IMR-90 (cell line): ENCODE measurements around the gene DCAF5. TPM values are rescaled to one million over a fixed set of nuclear protein-coding genes. Genes with fewer than 3 reads are reported as not detected.

Experiments
- ATAC-seq: fragments of 200-7000 bp; cut with Tn5 transposase; 2 replicates; pipeline ENCODE4 v1.9.1; 2020; ENCODE audit warnings: low read depth, mild to moderate bottlenecking, moderate library complexity
- BruUV-seq: library from RNA; stranded (reverse); fragments of 400-500 nt; replicated peaks from 2 replicates; lab custom pipeline; 2021; lab: Mats Ljungman, UMichigan
- CTCF ChIA-PET: fragments of 300-600 bp; formaldehyde crosslinking; extraction: SDS; loops from one replicate; lab custom pipeline; 2021; ENCODE audit warnings: antibody characterized with exemption; lab: Yijun Ruan, JAX
- POLR2A ChIA-PET: fragments of 300-600 bp; sonication (Branson Sonifier 250); formaldehyde crosslinking; loops from one replicate; lab custom pipeline; 2022; ENCODE audit warnings: antibody characterized with exemption; ENCODE audit not compliant: unreplicated experiment; lab: Charles Lee
- DNase-seq: peaks from one replicate; pipeline ENCODE4 v3.0.0; 2013
- H2AFZ ChIP-seq: replicated peaks from 2 replicates; pipeline ENCODE3; 2013; ENCODE audit warnings: low read length, mild to moderate bottlenecking; ENCODE audit not compliant: poor library complexity
- H2AK5ac ChIP-seq: 2 replicates; pipeline ENCODE4 v1.6.1; 2013; ENCODE audit warnings: low read depth, low read length, inconsistent platforms
- H2AK9ac ChIP-seq: replicated peaks from 2 replicates; pipeline ENCODE3; 2013; ENCODE audit warnings: mild to moderate bottlenecking, low read depth, low read length, moderate library complexity; ENCODE audit not compliant: poor library complexity
- H2BK120ac ChIP-seq: 2 replicates; pipeline ENCODE4 v1.6.1; 2013; ENCODE audit warnings: low read depth, low read length, inconsistent platforms
- H2BK15ac ChIP-seq: 3 replicates; pipeline ENCODE4 v1.6.1; 2013; ENCODE audit warnings: low read depth, low read length, inconsistent platforms
- H2BK20ac ChIP-seq: 2 replicates; pipeline ENCODE4 v1.6.1; 2013; ENCODE audit warnings: low read depth, mild to moderate bottlenecking, inconsistent platforms, low read length, moderate library complexity
- H2BK5ac ChIP-seq: 2 replicates; pipeline ENCODE4 v1.6.1; 2013; ENCODE audit warnings: mild to moderate bottlenecking, low read depth, low read length, inconsistent platforms; ENCODE audit not compliant: poor library complexity, severe bottlenecking
- H3K14ac ChIP-seq: replicated peaks from 2 replicates; pipeline ENCODE4 v1.6.1; 2013; ENCODE audit warnings: low read depth, low read length, inconsistent platforms
- H3K18ac ChIP-seq: 2 replicates; pipeline ENCODE4 v1.6.1; 2013; ENCODE audit warnings: low read depth, low read length, control low read depth
- H3K23ac ChIP-seq: 2 replicates; pipeline ENCODE4 v1.6.1; 2013; ENCODE audit warnings: low read depth, low read length, inconsistent platforms
- H3K27ac ChIP-seq: 2 replicates; pipeline ENCODE4 v1.5.1; 2013; ENCODE audit warnings: mild to moderate bottlenecking, control low read depth, low read length; ENCODE audit not compliant: insufficient read depth
- H3K27me3 ChIP-seq: 2 replicates; pipeline ENCODE4 v1.6.1; 2013; ENCODE audit warnings: low read length; ENCODE audit not compliant: control insufficient read depth, insufficient read depth
- H3K36me3 ChIP-seq: 2 replicates; pipeline ENCODE4 v1.6.1; 2013; ENCODE audit warnings: low read length, mixed read lengths; ENCODE audit not compliant: control insufficient read depth, insufficient read depth
- H3K4ac ChIP-seq: 2 replicates; pipeline ENCODE4 v1.6.1; 2013; ENCODE audit warnings: low read depth, low read length, inconsistent platforms
- H3K4me1 ChIP-seq: 2 replicates; pipeline ENCODE4 v1.6.1; 2013; ENCODE audit warnings: low read length, mixed read lengths; ENCODE audit not compliant: control insufficient read depth, insufficient read depth
- H3K4me2 ChIP-seq: 2 replicates; pipeline ENCODE4 v1.6.1; 2013; ENCODE audit warnings: low read depth, mild to moderate bottlenecking, control low read depth, low read length, moderate library complexity
- H3K4me3 ChIP-seq: 2 replicates; pipeline ENCODE4 v1.5.1; 2013; ENCODE audit warnings: low read depth, mild to moderate bottlenecking, control low read depth, low read length, moderate library complexity; ENCODE audit not compliant: insufficient read depth
- H3K56ac ChIP-seq: 2 replicates; pipeline ENCODE4 v1.6.1; 2013; ENCODE audit warnings: low read length, inconsistent platforms; ENCODE audit not compliant: insufficient read depth; ENCODE audit errors: extremely low read depth
- H3K79me1 ChIP-seq, 2 experiments: 2 replicates each; pipeline ENCODE4 v1.6.1; 2013; ENCODE audit warnings: low read length in 2 of 2, inconsistent platforms in 1 of 2, low read depth in 1 of 2
- H3K9ac ChIP-seq: 2 replicates; pipeline ENCODE4 v1.6.1; 2013; ENCODE audit warnings: low read depth, low read length, control low read depth
- H3K9me1 ChIP-seq: 2 replicates; pipeline ENCODE4 v1.6.1; 2013; ENCODE audit warnings: low read length, inconsistent platforms; ENCODE audit not compliant: insufficient read depth
- H3K9me3 ChIP-seq: 2 replicates; pipeline ENCODE4 v1.6.1; 2013; ENCODE audit warnings: low read length; ENCODE audit not compliant: control insufficient read depth, insufficient read depth
- H4K20me1 ChIP-seq: 2 replicates; pipeline ENCODE4 v1.6.1; 2013; ENCODE audit warnings: low read length, inconsistent platforms; ENCODE audit not compliant: insufficient read depth
- H4K5ac ChIP-seq: 2 replicates; pipeline ENCODE4 v1.6.1; 2013; ENCODE audit warnings: mild to moderate bottlenecking, low read depth, low read length, control low read depth
- H4K8ac ChIP-seq, 2 experiments: 2 replicates each; pipeline ENCODE4 v1.6.1; 2013; ENCODE audit warnings: low read depth in 2 of 2, low read length in 2 of 2, control low read depth in 1 of 2, inconsistent platforms in 1 of 2
- H4K91ac ChIP-seq: 2 replicates; pipeline ENCODE4 v1.6.1; 2013; ENCODE audit warnings: low read depth, low read length, inconsistent platforms; ENCODE audit not compliant: insufficient read depth
- BHLHE40 ChIP-seq: fragments of 150-350 bp; IDR thresholded peaks from 2 replicates; pipeline ENCODE4 v1.6.1; 2016; ENCODE audit warnings: mild to moderate bottlenecking, low read depth, low read length
- CEBPB ChIP-seq: IDR thresholded peaks from 2 replicates; pipeline ENCODE4 v1.6.1; 2012; ENCODE audit warnings: low read depth, low read length, improper control_type of control experiment
- CHD1 ChIP-seq: IDR thresholded peaks from 2 replicates; pipeline ENCODE4 v1.6.1; 2012; ENCODE audit warnings: low read depth, low read length, improper control_type of control experiment
- CTCF ChIP-seq: conservative IDR thresholded peaks from 2 replicates; pipeline ENCODE4 v1.5.1; 2012; ENCODE audit warnings: mild to moderate bottlenecking, low read depth, low read length, improper control_type of control experiment
- FOS ChIP-seq: fragments of 150-350 bp; IDR thresholded peaks from 2 replicates; pipeline ENCODE4 v1.6.1; 2016; ENCODE audit warnings: low read depth, low read length
- MAFK ChIP-seq: IDR thresholded peaks from 2 replicates; pipeline ENCODE4 v1.6.1; 2012; ENCODE audit warnings: low read depth, low read length, improper control_type of control experiment
- MAZ ChIP-seq: IDR thresholded peaks from 2 replicates; pipeline ENCODE4 v1.6.1; 2012; ENCODE audit warnings: low read depth, mild to moderate bottlenecking, low read length, improper control_type of control experiment, moderate library complexity, borderline replicate concordance
- MXI1 ChIP-seq: IDR thresholded peaks from 2 replicates; pipeline ENCODE4 v1.6.1; 2012; ENCODE audit warnings: low read depth, mild to moderate bottlenecking, low read length, moderate library complexity, borderline replicate concordance
- NFE2L2 ChIP-seq: fragments of 150-350 bp; IDR thresholded peaks from 2 replicates; pipeline ENCODE4 v1.6.1; 2016; ENCODE audit warnings: low read depth, mild to moderate bottlenecking, low read length
- POLR2A ChIP-seq: IDR thresholded peaks from 2 replicates; pipeline ENCODE4 v1.6.1; 2012; ENCODE audit warnings: mild to moderate bottlenecking, low read depth, low read length
- RAD21 ChIP-seq: IDR thresholded peaks from 2 replicates; pipeline ENCODE4 v1.6.1; 2012; ENCODE audit warnings: low read length, improper control_type of control experiment
- RCOR1 ChIP-seq: IDR thresholded peaks from 2 replicates; pipeline ENCODE4 v1.6.1; 2012; ENCODE audit warnings: mild to moderate bottlenecking, low read length, improper control_type of control experiment; ENCODE audit not compliant: insufficient replicate concordance
- RFX5 ChIP-seq: IDR thresholded peaks from 2 replicates; pipeline ENCODE4 v1.8.0; 2012; ENCODE audit warnings: low read depth, mild to moderate bottlenecking, low read length, moderate library complexity
- SMC3 ChIP-seq: fragments of 150-350 bp; IDR thresholded peaks from 2 replicates; pipeline ENCODE4 v1.6.1; 2016; ENCODE audit warnings: low read depth, mild to moderate bottlenecking, antibody characterized with exemption, low read length, moderate library complexity
- USF2 ChIP-seq: fragments of 150-350 bp; IDR thresholded peaks from 2 replicates; pipeline ENCODE4 v1.6.1; 2017; ENCODE audit warnings: mild to moderate bottlenecking, antibody characterized with exemption, low read length, low read depth
- WGBS, 2 experiments: methylation state at CpG; one replicate each; pipeline versions ENCODE4 v1.1.5 to v1.1.7; 2013; ENCODE audit warnings: missing lambda C conversion rate in 2 of 2; ENCODE audit not compliant: insufficient read length in 1 of 2; ENCODE audit errors: extremely low coverage in 2 of 2; 5-methylcytosine and 5-hydroxymethylcytosine counted together
- dilution Hi-C: fragments of 300-500 bp; cut with HindIII; formaldehyde crosslinking; loops from one replicate; pipeline ENCODE4 v1.14.3; 2018; ENCODE audit warnings: low sequenced_read_pairs; ENCODE audit not compliant: unreplicated experiment
- in situ Hi-C: fragments of 300-500 bp; cut with MboI; formaldehyde crosslinking; loops from 3 replicates; pipeline ENCODE4 v1.14.3; 2019; ENCODE audit warnings: low sequenced_read_pairs, inconsistent platforms, mixed read lengths
- intact Hi-C: fragments of 100-400 bp; cut with micrococcal nuclease; formaldehyde crosslinking; loops from 2 replicates; pipeline ENCODE4 v1.10.0; 2022
- polyA plus RNA-seq, 3 experiments: library from polyadenylated mRNA; depleted of rRNA; stranded (reverse); fragments of >200 nt; gene quantifications; 2 replicates each; pipeline ENCODE4 v1.2.3, GENCODE V29; 2012; ENCODE audit warnings: low replicate concordance in 1 of 3
- total RNA-seq: library from RNA; depleted of rRNA; stranded (reverse); fragments of >200 nt; gene quantifications from 2 replicates; pipeline ENCODE4 v1.2.3, GENCODE V29; 2012
- TF ChIP-seq, protein P1 (sequence below): fragments of 150-350 bp; IDR thresholded peaks from 2 replicates; pipeline ENCODE4 v1.6.1; 2016; ENCODE audit warnings: low read depth, mild to moderate bottlenecking, low read length, moderate library complexity, borderline replicate concordance

DCAF5 gene
- total and polyA plus RNA-seq, 2 of the 4 experiments (the other 2 are of a cell fraction): 17.6 to 30.4 TPM

- H3K18ac ChIP-seq: no peak overlapping the region
- in situ Hi-C loops: no loop called here
- H3K36me3 ChIP-seq: 0 out of 2 replicates have a peak, but pooled peaks cover 2% of the 10 kb centered on the region
- H3K79me1 ChIP-seq: peaks cover 35 to 76% of the 10 kb centered on the region in 2 experiments
- no peak overlapping the region for H2BK5ac ChIP-seq
- H3K27me3 ChIP-seq: no peaks in the 10 kb centered on the region
- H4K5ac ChIP-seq: no peak overlapping the region
- no CpG with 5 or more reads among the region's 1 CpG for WGBS, 2 experiments
- peaks cover 8% of the 10 kb centered on the region for H3K4me1 ChIP-seq
- H3K4me2 ChIP-seq: no peak overlapping the region
- no peak overlapping the region for H3K4ac ChIP-seq
- H2BK15ac ChIP-seq: no peak overlapping the region
- ChIA-PET POLR2A (no interaction called here), CTCF (interaction anchor here (1.7 kb wide), 1 partner anchor 10 kb away, joined by 5 read pairs; no protein-coding TSS in a partner anchor)
- intact Hi-C loops: no loop called here
- H4K20me1 ChIP-seq: peaks cover 76% of the 10 kb centered on the region
- no peak overlapping the region for H3K4me3 ChIP-seq
- DNase-seq: no peak
- 0 out of 2 replicates have a peak overlapping the region, but pooled peaks have one; percentile 20 for H3K23ac ChIP-seq
- no peak overlapping the region for H3K56ac ChIP-seq
- no peak overlapping the region for H2AFZ ChIP-seq
- no peak overlapping the region for H2BK120ac ChIP-seq
- no peaks in the 10 kb centered on the region for H3K9me3 ChIP-seq
- BruUV-seq: no TSS peak
- H3K27ac ChIP-seq: no peak overlapping the region
- H4K91ac ChIP-seq: no peak overlapping the region
- H3K9me1 ChIP-seq: peaks cover 12% of the 10 kb centered on the region
- dilution Hi-C loops: no loop called here
- H4K8ac ChIP-seq: no peak overlapping the region
- no peak for TF ChIP-seq RFX5
- no peak for TF ChIP-seq BHLHE40
- TF ChIP-seq POLR2A: no peak
- no peak for TF ChIP-seq CHD1
- no peak for TF ChIP-seq CEBPB
- no peak for TF ChIP-seq RCOR1
- no peak for TF ChIP-seq MAFK
- TF ChIP-seq, protein P1, sequence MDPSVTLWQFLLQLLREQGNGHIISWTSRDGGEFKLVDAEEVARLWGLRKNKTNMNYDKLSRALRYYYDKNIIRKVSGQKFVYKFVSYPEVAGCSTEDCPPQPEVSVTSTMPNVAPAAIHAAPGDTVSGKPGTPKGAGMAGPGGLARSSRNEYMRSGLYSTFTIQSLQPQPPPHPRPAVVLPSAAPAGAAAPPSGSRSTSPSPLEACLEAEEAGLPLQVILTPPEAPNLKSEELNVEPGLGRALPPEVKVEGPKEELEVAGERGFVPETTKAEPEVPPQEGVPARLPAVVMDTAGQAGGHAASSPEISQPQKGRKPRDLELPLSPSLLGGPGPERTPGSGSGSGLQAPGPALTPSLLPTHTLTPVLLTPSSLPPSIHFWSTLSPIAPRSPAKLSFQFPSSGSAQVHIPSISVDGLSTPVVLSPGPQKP: no peak
- TF ChIP-seq CTCF: no peak
- no peak for TF ChIP-seq MAZ
- no peak for TF ChIP-seq MXI1
- no peak for TF ChIP-seq USF2
- TF ChIP-seq SMC3: no peak
- TF ChIP-seq FOS: no peak
- no peak for TF ChIP-seq RAD21
- no peak for TF ChIP-seq NFE2L2
- H3K9ac ChIP-seq: no peak overlapping the region
- no peak for ATAC-seq
- H2AK9ac ChIP-seq: no peak overlapping the region
- no peak overlapping the region for H2AK5ac ChIP-seq
- H3K14ac ChIP-seq: no peak overlapping the region
- H2BK20ac ChIP-seq: no peak overlapping the region
These were observed 11.4 kb downstream of the DCAF5 start for GRCh38 chr14:69141550-69141949.
